GM12878 (cell line): ENCODE results near the gene PRAMEF18.
"Not testable (repeated sequence)": the region's sequence is repeated elsewhere in the genome, so short reads cannot be mapped to it uniquely, and the experiment has no call there.

Source experiments
- CTCF ChIP-seq, 3 experiments: IDR thresholded peaks in 2 of 3; conservative IDR thresholded peaks in 1 of 3; 2 replicates each; pipeline ENCODE4 v1.5.1; 2011; ENCODE audit warnings: low read depth in 3 of 3, low read length in 3 of 3, mild to moderate bottlenecking in 3 of 3, control low read depth in 2 of 3, moderate library complexity in 2 of 3, inconsistent platforms in 1 of 3, mixed read lengths in 1 of 3; ENCODE audit not compliant: control insufficient read depth in 2 of 3, insufficient read depth in 1 of 3; ENCODE audit errors: extremely low read depth in 1 of 3
- POLR2A ChIP-seq: IDR thresholded peaks from 2 replicates; pipeline ENCODE4 v1.6.1; 2011; ENCODE audit warnings: low read depth, mild to moderate bottlenecking, low read length
- POLR2AphosphoS5 ChIP-seq: IDR thresholded peaks from 2 replicates; pipeline ENCODE4 v1.6.1; 2011; ENCODE audit warnings: mild to moderate bottlenecking, low read length, inconsistent platforms
- SIX5 ChIP-seq: IDR thresholded peaks from 2 replicates; pipeline ENCODE4 v1.6.1; 2011; ENCODE audit warnings: mild to moderate bottlenecking, low read depth, low read length, moderate library complexity; ENCODE audit not compliant: severe bottlenecking
- TAF1 ChIP-seq: IDR thresholded peaks from 2 replicates; pipeline ENCODE4 v1.6.1; 2011; ENCODE audit warnings: mild to moderate bottlenecking, low read depth, low read length, borderline replicate concordance

DNA sequence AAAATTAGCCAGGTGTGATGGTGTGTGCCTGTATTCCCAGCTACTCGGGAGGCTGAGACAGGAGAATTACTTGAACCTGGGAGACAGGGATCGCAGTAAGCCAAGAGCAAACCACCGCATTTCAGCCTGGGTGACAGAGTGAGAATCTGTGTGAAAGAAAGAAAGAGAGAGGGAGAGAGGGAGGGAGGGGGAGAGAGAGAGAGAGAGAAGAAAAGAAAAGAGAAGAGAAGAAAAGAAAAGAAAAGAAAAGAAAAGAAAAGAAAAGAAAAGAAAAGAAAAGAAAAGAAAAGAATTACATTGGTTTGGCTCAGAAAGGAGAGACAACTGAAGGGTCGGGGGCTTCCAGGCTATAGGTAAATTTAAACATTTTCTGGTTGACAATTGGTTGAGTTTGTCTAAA is 13.7 kb upstream of the PRAMEF18 start:
- TF ChIP-seq SIX5; CTCF (IDR thresholded peaks at IDR 0.05 in 2 of 3, conservative IDR thresholded peaks at IDR 0.05 in 1 of 3; ENCODE audit: control insufficient read depth in 2 of 3, extremely low read depth in 1 of 3, insufficient read depth in 1 of 3, low read depth in 3 of 3, low read length in 3 of 3); POLR2AphosphoS5; POLR2A; TAF1: not testable (repeated sequence)
